Neuron (in vitro differentiated cells): ENCODE data around the gene SPRTN.

Experiments
- H2AFZ ChIP-seq: one replicate; pipeline ENCODE4 v1.6.1; 2013; ENCODE audit warnings: low read depth, mild to moderate bottlenecking, inconsistent platforms, low read length, moderate library complexity
- H3K27me3 ChIP-seq: one replicate; pipeline ENCODE4 v1.6.1; 2013; ENCODE audit warnings: low read length; ENCODE audit not compliant: insufficient read depth
- H3K36me3 ChIP-seq: one replicate; pipeline ENCODE4 v1.6.1; 2013; ENCODE audit warnings: low read length; ENCODE audit not compliant: insufficient read depth
- H3K4me1 ChIP-seq: one replicate; pipeline ENCODE4 v1.6.1; 2013; ENCODE audit warnings: low read length; ENCODE audit not compliant: insufficient read depth
- H3K4me3 ChIP-seq: 2 replicates; pipeline ENCODE4 v1.5.1; 2013; ENCODE audit warnings: mild to moderate bottlenecking, low read length, moderate library complexity
- H3K9me3 ChIP-seq: one replicate; pipeline ENCODE4 v1.6.1; 2013; ENCODE audit warnings: low read length

The SPRTN gene

GRCh38 chr1:231322880-231323530 is 15.1 kb upstream of the SPRTN start:
- Histone ChIP-seq H3K9me3 (peaks cover 1% of the 10 kb centered on the region), H2AFZ (no peak overlapping the region), H3K36me3 (no peaks in the 10 kb centered on the region), H3K4me3 (no peak overlapping the region), H3K4me1 (peaks cover 2% of the 10 kb centered on the region), H3K27me3 (no peaks in the 10 kb centered on the region)

- H3K27me3 ChIP-seq: no peaks in the 10 kb centered on the region
- no peak overlapping the region for H2AFZ ChIP-seq
- H3K36me3 ChIP-seq: no peaks in the 10 kb centered on the region
- peaks cover 2% of the 10 kb centered on the region for H3K4me1 ChIP-seq
- no peak overlapping the region for H3K4me3 ChIP-seq
- no peaks in the 10 kb centered on the region for H3K9me3 ChIP-seq
These were observed 13.4 kb upstream of the SPRTN start for GRCh38 chr1:231324660-231325059.

DNA sequence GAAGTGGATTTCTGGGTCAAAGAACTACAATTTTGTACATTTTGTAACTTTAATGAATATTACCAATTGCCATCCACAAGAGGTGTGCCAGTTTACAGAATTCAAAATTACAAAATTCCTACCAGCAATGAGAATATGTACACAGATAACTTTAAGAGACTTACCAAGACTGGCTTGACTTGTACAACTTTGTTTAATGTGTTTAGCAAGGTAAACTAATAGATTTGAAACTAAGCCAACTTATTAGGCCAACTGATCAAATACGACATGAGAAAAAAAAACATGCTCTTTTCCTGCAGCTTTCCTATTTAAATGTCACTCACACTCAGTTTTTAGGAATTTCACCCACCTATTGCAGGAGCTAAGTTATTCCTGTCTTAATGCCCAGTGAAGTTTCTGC is 11.8 kb upstream of the SPRTN start:
- Histone ChIP-seq H3K4me1 (peaks cover 2% of the 10 kb centered on the region), H3K4me3 (no peak overlapping the region), H2AFZ (no peak overlapping the region), H3K9me3 (no peaks in the 10 kb centered on the region), H3K27me3 (no peaks in the 10 kb centered on the region), H3K36me3 (no peaks in the 10 kb centered on the region)

GRCh38 chr1:231327617-231328016 is 10.5 kb upstream of the SPRTN start:
- H3K27me3 ChIP-seq: no peaks in the 10 kb centered on the region
- H3K36me3 ChIP-seq: no peaks in the 10 kb centered on the region
- no peak overlapping the region for H2AFZ ChIP-seq
- peaks cover 2% of the 10 kb centered on the region for H3K4me1 ChIP-seq
- H3K9me3 ChIP-seq: no peaks in the 10 kb centered on the region
- H3K4me3 ChIP-seq: no peak overlapping the region

- Histone ChIP-seq H3K36me3 (peaks cover 3% of the 10 kb centered on the region), H3K4me3 (no peak overlapping the region), H2AFZ (no peak overlapping the region), H3K4me1 (peaks cover 13% of the 10 kb centered on the region), H3K27me3 (no peaks in the 10 kb centered on the region), H3K9me3 (no peaks in the 10 kb centered on the region)
These were observed 8.6 kb upstream of the SPRTN start for GRCh38 chr1:231329483-231329882.

DNA sequence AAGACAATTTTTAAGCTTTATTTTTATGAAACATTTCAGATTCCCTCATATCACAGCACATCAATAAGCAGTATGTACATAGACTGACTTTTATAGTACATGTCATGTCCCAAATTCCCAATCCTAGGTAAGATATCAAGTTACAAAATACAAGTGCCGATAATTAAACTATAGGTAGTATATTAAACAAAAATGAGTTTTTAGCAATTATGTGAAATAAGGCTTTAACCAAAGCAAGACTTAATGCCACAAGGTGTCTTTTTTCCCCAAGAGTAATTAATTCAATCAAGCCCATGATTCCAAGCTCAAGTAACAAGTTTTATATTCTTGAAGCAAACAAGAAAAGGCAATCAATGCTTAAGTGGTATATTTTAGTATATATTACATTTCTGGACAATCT is 5.3 kb upstream of the SPRTN start:
- H3K4me1 ChIP-seq: peaks cover 37% of the 10 kb centered on the region
- no peak overlapping the region for H2AFZ ChIP-seq
- H3K27me3 ChIP-seq: no peaks in the 10 kb centered on the region
- peaks cover 9% of the 10 kb centered on the region for H3K36me3 ChIP-seq
- H3K9me3 ChIP-seq: no peaks in the 10 kb centered on the region
- H3K4me3 ChIP-seq: no peak overlapping the region

DNA sequence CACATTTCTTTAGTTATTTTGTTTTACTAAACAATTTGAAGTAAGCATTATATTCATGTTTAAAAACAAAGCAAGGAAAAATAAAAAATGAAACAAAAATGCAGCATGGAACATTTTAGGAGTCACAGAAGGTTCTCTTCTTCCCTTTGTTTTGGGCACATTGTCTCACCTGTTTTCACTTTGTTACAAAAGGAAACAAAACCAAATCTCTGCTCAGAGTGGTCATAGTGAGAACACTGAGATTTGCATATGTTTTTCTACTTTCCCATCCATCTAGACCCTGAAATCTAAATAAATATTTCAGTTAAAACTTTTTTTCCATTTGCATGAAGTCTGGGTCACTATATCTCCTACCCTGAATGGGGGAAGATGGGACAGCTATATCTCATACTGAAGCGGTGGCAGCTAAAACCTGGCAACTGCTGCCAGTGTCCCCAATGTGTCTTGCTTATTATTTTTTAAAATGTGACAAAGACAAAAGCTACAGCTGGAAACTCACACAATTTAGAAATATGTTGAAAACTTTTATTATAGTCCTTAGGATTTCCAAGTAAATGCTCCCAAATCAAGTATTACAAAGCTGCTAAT is 3.9 kb upstream of the SPRTN start:
- Histone ChIP-seq H3K27me3 (no peaks in the 10 kb centered on the region), H2AFZ (no peak overlapping the region), H3K4me3 (peak overlapping the region; percentile 34), H3K36me3 (peaks cover 9% of the 10 kb centered on the region), H3K4me1 (peaks cover 38% of the 10 kb centered on the region), H3K9me3 (no peaks in the 10 kb centered on the region)

- Histone ChIP-seq H3K4me3 (peak overlapping the region; percentile 34), H3K36me3 (peaks cover 9% of the 10 kb centered on the region), H3K4me1 (peaks cover 44% of the 10 kb centered on the region), H2AFZ (no peak overlapping the region), H3K9me3 (no peaks in the 10 kb centered on the region), H3K27me3 (no peaks in the 10 kb centered on the region)
These were observed 3.1 kb upstream of the SPRTN start for GRCh38 chr1:231334952-231335351.

DNA sequence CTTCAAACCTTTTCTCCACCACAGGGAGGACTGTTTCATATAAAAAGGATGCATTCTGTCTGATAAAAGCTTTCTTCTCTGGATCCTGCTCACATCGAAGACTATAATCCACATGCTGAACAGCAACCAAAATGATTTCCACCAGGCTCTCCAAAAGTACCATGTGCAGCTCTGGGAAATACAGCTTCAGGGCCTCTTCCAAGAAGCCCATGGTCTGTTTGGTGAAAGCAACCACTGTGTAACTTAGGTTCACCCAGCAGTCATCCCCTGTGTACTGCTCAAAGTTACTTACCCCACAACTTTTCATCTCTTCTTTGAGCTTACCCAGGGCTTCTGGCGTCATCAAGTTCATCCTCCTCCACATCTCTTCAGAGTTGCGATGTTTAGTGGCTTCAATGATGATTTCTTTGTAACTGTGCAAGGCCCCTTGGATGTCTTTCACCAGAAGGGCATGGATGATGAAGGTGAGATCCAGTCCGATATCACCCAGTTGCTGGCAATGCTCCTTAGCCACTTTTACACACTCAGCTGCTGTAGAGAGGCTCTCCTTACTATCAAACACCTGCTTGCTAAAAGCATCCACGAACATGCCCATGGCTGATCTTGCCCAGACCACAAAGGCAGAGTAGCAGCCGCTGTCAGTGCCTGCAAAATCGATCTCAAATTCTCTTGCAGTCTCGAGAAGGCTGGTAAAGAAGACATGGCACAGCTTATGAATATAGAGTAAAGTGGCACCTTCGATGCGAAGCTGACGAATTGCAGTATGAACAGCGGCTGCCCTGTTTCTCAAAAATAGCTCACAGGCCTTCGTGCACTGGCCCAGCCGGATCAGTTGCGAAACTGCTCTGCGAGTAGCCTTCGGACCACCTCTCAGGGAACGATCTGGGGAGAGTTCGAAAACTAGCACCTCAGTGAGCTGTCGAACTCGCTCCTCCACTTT is 2.2 kb upstream of the SPRTN start:
- peaks cover 44% of the 10 kb centered on the region for H3K4me1 ChIP-seq
- H3K36me3 ChIP-seq: peaks cover 14% of the 10 kb centered on the region
- peak overlapping the region; percentile 71 for H3K4me3 ChIP-seq
- no peaks in the 10 kb centered on the region for H3K27me3 ChIP-seq
- no peaks in the 10 kb centered on the region for H3K9me3 ChIP-seq
- H2AFZ ChIP-seq: no peak overlapping the region

DNA sequence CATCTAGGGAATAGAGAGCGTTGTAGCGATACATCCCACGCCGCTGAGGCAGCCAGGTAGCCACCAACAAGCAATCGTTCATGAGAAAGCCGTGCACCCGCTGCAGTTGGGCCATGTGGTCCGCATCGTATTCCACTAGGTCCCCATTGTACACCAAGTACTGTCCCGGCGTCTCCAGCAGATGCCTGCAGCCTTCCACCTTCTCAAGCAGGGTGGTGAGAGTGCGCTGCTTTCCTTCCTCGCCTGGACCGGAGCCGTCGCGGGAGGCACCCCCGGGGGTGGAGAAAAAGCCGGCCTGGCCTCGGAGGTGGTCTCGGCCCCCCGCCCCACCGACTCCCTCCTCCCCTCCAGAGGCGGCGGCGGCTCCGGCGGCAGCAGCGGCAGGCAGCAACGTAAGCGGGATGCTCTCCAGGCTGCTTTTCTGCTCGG is 1.0 kb upstream of the SPRTN start:
- H3K4me1 ChIP-seq: peaks cover 44% of the 10 kb centered on the region
- H3K9me3 ChIP-seq: no peaks in the 10 kb centered on the region
- peak overlapping the region; percentile 71 for H3K4me3 ChIP-seq

GRCh38 chr1:231337472-231338269 is 422 bp upstream of the SPRTN start, which contains the start of gene EXOC8:
Gene EXOC8 (minus strand): TSS chr1:231337852. CDS start chr1:231337745, 107 bp downstream.
- H2AFZ ChIP-seq: peak within 1 kb of the TSS; percentile 24
- no peaks in the 10 kb centered on the region for H3K27me3 ChIP-seq
- peaks cover 44% of the 10 kb centered on the region for H3K4me1 ChIP-seq
- no peaks in the 10 kb centered on the region for H3K9me3 ChIP-seq
- H3K36me3 ChIP-seq: peaks cover 17% of the 10 kb centered on the region
- H3K4me3 ChIP-seq: peak within 1 kb of the TSS; percentile 71

More for the DNA sequence above, 1.0 kb upstream of the SPRTN start:
- Histone ChIP-seq H2AFZ (peak overlapping the region; percentile 24), H3K36me3 (peaks cover 16% of the 10 kb centered on the region), H3K27me3 (no peaks in the 10 kb centered on the region)

DNA sequence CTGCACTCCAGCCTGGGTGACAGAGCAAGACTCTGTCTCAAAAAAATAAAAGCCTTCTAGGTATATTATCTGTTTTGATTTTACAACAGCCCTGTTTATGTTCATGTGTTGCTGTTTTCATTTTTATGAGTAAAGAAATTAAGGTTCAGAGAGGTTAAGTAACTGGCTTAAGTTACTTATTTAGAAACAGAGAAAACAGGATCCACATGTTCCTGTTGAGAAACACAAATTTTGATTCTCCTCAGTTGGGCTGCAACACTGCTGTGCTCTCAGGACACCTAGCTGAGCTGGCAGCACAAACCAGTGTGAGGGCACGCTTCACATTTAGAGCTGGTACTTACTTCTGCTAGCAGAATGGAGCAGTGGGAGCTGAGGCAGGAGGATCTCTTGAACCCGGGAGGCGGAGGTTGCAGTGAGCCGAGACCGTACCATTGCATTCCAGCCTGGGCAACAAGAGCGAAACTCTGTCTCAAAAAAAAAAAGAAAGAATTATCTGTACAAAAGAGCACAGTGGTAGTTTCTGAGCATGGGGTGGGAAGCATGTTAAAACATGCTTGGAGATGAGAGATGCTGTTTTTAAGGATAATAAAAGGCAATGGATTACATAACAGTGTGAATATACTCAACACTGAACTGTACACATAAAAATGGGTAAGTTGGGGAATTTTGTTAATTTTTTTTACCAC is 2.4 kb downstream of the SPRTN start:
- Histone ChIP-seq H3K27me3 (no peaks in the 10 kb centered on the region), H3K9me3 (no peaks in the 10 kb centered on the region), H3K36me3 (peaks cover 13% of the 10 kb centered on the region), H3K4me3 (no peak overlapping the region), H2AFZ (no peak overlapping the region), H3K4me1 (peaks cover 23% of the 10 kb centered on the region)
